Measurements from ENCODE around the gene ANTXR1. TPM values are rescaled to one million over a fixed set of nuclear protein-coding genes. Genes with fewer than 3 reads are reported as not detected.

The ANTXR1 gene
- total RNA-seq, 1 experiment from 2014 or later = 37.3 TPM

GRCh38 chr2:69096326-69097095 is 83.5 kb downstream of the ANTXR1 start:
- Histone ChIP-seq H3K56ac (ENCODE audit: insufficient read length, low read depth, low read length) (no peak overlapping the region), H3K27me3 (ENCODE audit: insufficient read depth, low read length) (no peaks in the 10 kb centered on the region), H2BK5ac (ENCODE audit: insufficient read length, low read length) (no peak overlapping the region), H3K4ac (ENCODE audit: low read depth, low read length) (no peak overlapping the region), H3K27ac (ENCODE audit: insufficient read length, low read depth, low read length) (no peak overlapping the region), H4K5ac (ENCODE audit: insufficient read length, low read depth, low read length) (no peak overlapping the region), H4K91ac (ENCODE audit: insufficient read length, low read depth, low read length) (no peak overlapping the region), H2BK12ac (ENCODE audit: insufficient read length, low read depth, low read length) (no peak overlapping the region), H3K23ac (ENCODE audit: insufficient read length, low read depth, low read length) (no peak overlapping the region), H2AFZ (ENCODE audit: low read length) (no peak overlapping the region), H3K79me1 (ENCODE audit: insufficient read depth, low read depth, low read length, poor library complexity, severe bottlenecking) (no peaks in the 10 kb centered on the region), H3K4me1 (ENCODE audit: insufficient read depth, low read length) (no peaks in the 10 kb centered on the region), H2BK120ac (ENCODE audit: low read depth, low read length, poor library complexity, severe bottlenecking) (no peak overlapping the region), H2BK20ac (ENCODE audit: low read depth, low read length, poor library complexity, severe bottlenecking) (no peak overlapping the region), H4K8ac (replicated peaks; ENCODE audit: insufficient read length, low read depth, low read length) (no peak overlapping the region), H3T11ph (ENCODE audit: low read length) (no peak overlapping the region), H3K79me2 (ENCODE audit: insufficient read depth, low read length) (no peaks in the 10 kb centered on the region), H3K9me3 (ENCODE audit: control insufficient read depth, low read depth, low read length) (no peaks in the 10 kb centered on the region), H3K9ac (ENCODE audit: extremely low read depth, insufficient read length, low read length) (no peak overlapping the region), H3K4me2 (ENCODE audit: insufficient read depth, insufficient read length, low read length) (no peak overlapping the region), H3K14ac (ENCODE audit: insufficient read depth, low read length) (no peak overlapping the region), H4K20me1 (ENCODE audit: control insufficient read depth, insufficient read depth, insufficient read length) (no peaks in the 10 kb centered on the region), H2BK15ac (ENCODE audit: low read depth, low read length) (no peak overlapping the region), H3K23me2 (ENCODE audit: insufficient read length, low read depth, low read length, poor library complexity, severe bottlenecking) (no peaks in the 10 kb centered on the region), H3K18ac (ENCODE audit: insufficient read length, low read depth, low read length) (no peak overlapping the region), H2AK5ac (ENCODE audit: insufficient read length, low read length) (no peak overlapping the region)
- H3K36me3 Mint-ChIP-seq (ENCODE audit: insufficient read depth in 1 of 3, low read depth in 3 of 3) = peaks cover 0 to 9% (median 2%) of the 10 kb centered on the region in 3 experiments; a peak in 3 of 7 replicates
- H3K9me3 Mint-ChIP-seq = no peaks in the 10 kb centered on the region
- no peak overlapping the region for H3K4me3 Mint-ChIP-seq
- no peak for TF ChIP-seq CTCF (conservative IDR thresholded peaks at IDR 0.05)
- no peak for DNase-seq
- no peaks in the 10 kb centered on the region for H3K27me3 Mint-ChIP-seq (ENCODE audit: low read depth)
- H3K4me1 Mint-ChIP-seq = no peaks in the 10 kb centered on the region
- no CpG with 5 or more reads among the region's 2 CpGs for WGBS (ENCODE audit: extremely low coverage, insufficient read length, low lambda C conversion rate)
- no peak overlapping the region for H3K27ac Mint-ChIP-seq
